ENCODE measurements around the gene CYSLTR2. TPM values are rescaled to one million over a fixed set of nuclear protein-coding genes. Genes with fewer than 3 reads are reported as not detected.

Gene CYSLTR2
- total and polyA plus RNA-seq, 2 of the 8 experiments (the other 6 are each of a cell fraction or from before 2014, with no cell fraction given): not detected

- no peak overlapping the region; the same call in 1 of the 2 replicates for H4K8ac ChIP-seq (ENCODE audit: extremely low read depth, insufficient read depth, low read length)
- DNase-seq (ENCODE audit: low read depth in 1 of 2, low spot score in 2 of 2): no peak
- no peaks in the 10 kb centered on the region for H3K9me3 ChIP-seq (ENCODE audit: insufficient read depth in 2 of 2, low read depth in 1 of 2, low read length in 1 of 2)
- H2AK5ac ChIP-seq (ENCODE audit: low read depth, low read length): no peak overlapping the region
- no peak overlapping the region for H3K4ac ChIP-seq (replicated peaks; ENCODE audit: insufficient read length, low read depth, low read length)
- no peak overlapping the region for H2BK5ac ChIP-seq (ENCODE audit: low read depth, low read length)
- H4K5ac ChIP-seq (ENCODE audit: insufficient read length, low read depth, low read length): no peak overlapping the region
- H3K23me2 ChIP-seq (ENCODE audit: low read depth, low read length): no peaks in the 10 kb centered on the region
- WGBS, 2 experiments (ENCODE audit: extremely low coverage in 1 of 2, insufficient coverage in 1 of 2, insufficient read length in 1 of 2, insufficient replicate concordance in 2 of 2, low coverage in 1 of 2, low lambda C conversion rate in 2 of 2, missing lambda C conversion rate in 1 of 2): 94% methylated on average over 3 of the region's 3 CpGs; no CpG with 5 or more reads in 1 of the 2 experiments
- no peak for FAIRE-seq
- H3K4me3 ChIP-seq (ENCODE audit: extremely low read depth in 1 of 4, insufficient read depth in 2 of 4, low read depth in 3 of 4, low read length in 4 of 4): no peak overlapping the region
- no peaks in the 10 kb centered on the region for H3K79me1 ChIP-seq (ENCODE audit: low read depth, low read length)
- no peak overlapping the region for H3K14ac ChIP-seq (ENCODE audit: insufficient read length)
- H3K23ac ChIP-seq (ENCODE audit: insufficient read length): no peak overlapping the region
- no peak overlapping the region for H3K18ac ChIP-seq (ENCODE audit: extremely low read depth, low read length)
- no peak overlapping the region for H2BK12ac ChIP-seq (ENCODE audit: low read depth, low read length)
- H3K56ac ChIP-seq (replicated peaks; ENCODE audit: insufficient read length, low read depth, low read length): no peak overlapping the region
- CTCF ChIA-PET (ENCODE audit: partially characterized antibody): interaction anchor here (0.5 to 1.6 kb wide), 5 partner anchors 10 to 869 kb away, joined by 3 to 7 read pairs (median 3); no protein-coding TSS in a partner anchor
- H2BK15ac ChIP-seq (ENCODE audit: low read length): no peak overlapping the region
- no peak overlapping the region for H3K4me2 ChIP-seq (ENCODE audit: insufficient read depth in 1 of 2, low read depth in 2 of 2, low read length in 2 of 2)
- H3K27me3 ChIP-seq (replicated peaks in 1 of 4; ENCODE audit: control insufficient read depth in 3 of 4, extremely low read depth in 1 of 4, insufficient read depth in 3 of 4, low read length in 3 of 4): no peaks in the 10 kb centered on the region
- no peaks in the 10 kb centered on the region for H3K4me1 ChIP-seq (replicated peaks in 1 of 4; ENCODE audit: control insufficient read depth in 3 of 4, insufficient read depth in 4 of 4, low read length in 3 of 4)
- TF ChIP-seq, protein P1, sequence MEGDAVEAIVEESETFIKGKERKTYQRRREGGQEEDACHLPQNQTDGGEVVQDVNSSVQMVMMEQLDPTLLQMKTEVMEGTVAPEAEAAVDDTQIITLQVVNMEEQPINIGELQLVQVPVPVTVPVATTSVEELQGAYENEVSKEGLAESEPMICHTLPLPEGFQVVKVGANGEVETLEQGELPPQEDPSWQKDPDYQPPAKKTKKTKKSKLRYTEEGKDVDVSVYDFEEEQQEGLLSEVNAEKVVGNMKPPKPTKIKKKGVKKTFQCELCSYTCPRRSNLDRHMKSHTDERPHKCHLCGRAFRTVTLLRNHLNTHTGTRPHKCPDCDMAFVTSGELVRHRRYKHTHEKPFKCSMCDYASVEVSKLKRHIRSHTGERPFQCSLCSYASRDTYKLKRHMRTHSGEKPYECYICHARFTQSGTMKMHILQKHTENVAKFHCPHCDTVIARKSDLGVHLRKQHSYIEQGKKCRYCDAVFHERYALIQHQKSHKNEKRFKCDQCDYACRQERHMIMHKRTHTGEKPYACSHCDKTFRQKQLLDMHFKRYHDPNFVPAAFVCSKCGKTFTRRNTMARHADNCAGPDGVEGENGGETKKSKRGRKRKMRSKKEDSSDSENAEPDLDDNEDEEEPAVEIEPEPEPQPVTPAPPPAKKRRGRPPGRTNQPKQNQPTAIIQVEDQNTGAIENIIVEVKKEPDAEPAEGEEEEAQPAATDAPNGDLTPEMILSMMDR (IDR thresholded peaks at IDR 0.05; ENCODE audit: control extremely low read depth in 1 of 3, insufficient read depth in 1 of 3, low read depth in 1 of 3, low read length in 3 of 3): peak in 1 of 3 experiments; percentile 18; a peak in 1 of 4 replicates
- TF ChIP-seq CHD2 (IDR thresholded peaks at IDR 0.05; ENCODE audit: low read length): no peak
- no peak overlapping the region for H3K9ac ChIP-seq (replicated peaks in 1 of 4; ENCODE audit: extremely low read depth in 1 of 4, low read depth in 3 of 4, low read length in 3 of 4)
- H3K27ac ChIP-seq (ENCODE audit: low read depth, low read length): no peak overlapping the region
- no peaks in the 10 kb centered on the region for H4K20me1 ChIP-seq (replicated peaks in 1 of 2; ENCODE audit: control insufficient read depth in 1 of 2, insufficient read depth in 2 of 2, low read length in 2 of 2)
- H2BK20ac ChIP-seq (ENCODE audit: low read length): no peak overlapping the region
- H2AFZ ChIP-seq (ENCODE audit: low read length): no peak overlapping the region
- POLR2A ChIA-PET (ENCODE audit: partially characterized antibody): no interaction called here
- no peaks in the 10 kb centered on the region for H3K79me2 ChIP-seq (ENCODE audit: control insufficient read depth in 1 of 2, insufficient read depth in 2 of 2, low read length in 2 of 2)
- no peak overlapping the region for H2BK120ac ChIP-seq (replicated peaks; ENCODE audit: low read depth, low read length)
- no peak overlapping the region for H4K91ac ChIP-seq (replicated peaks; ENCODE audit: insufficient read length, low read length)
- no peaks in the 10 kb centered on the region for H3K36me3 ChIP-seq (ENCODE audit: control insufficient read depth in 2 of 4, insufficient read depth in 4 of 4, low read length in 3 of 4)
These were observed 6.9 kb upstream of the CYSLTR2 start for GRCh38 chr13:48646791-48647190.
